ENCODE results near the gene G6PC1.

GRCh38 chr17:42868338-42868737 is 32.3 kb upstream of the G6PC1 start:
- TF ChIP-seq, protein P1, sequence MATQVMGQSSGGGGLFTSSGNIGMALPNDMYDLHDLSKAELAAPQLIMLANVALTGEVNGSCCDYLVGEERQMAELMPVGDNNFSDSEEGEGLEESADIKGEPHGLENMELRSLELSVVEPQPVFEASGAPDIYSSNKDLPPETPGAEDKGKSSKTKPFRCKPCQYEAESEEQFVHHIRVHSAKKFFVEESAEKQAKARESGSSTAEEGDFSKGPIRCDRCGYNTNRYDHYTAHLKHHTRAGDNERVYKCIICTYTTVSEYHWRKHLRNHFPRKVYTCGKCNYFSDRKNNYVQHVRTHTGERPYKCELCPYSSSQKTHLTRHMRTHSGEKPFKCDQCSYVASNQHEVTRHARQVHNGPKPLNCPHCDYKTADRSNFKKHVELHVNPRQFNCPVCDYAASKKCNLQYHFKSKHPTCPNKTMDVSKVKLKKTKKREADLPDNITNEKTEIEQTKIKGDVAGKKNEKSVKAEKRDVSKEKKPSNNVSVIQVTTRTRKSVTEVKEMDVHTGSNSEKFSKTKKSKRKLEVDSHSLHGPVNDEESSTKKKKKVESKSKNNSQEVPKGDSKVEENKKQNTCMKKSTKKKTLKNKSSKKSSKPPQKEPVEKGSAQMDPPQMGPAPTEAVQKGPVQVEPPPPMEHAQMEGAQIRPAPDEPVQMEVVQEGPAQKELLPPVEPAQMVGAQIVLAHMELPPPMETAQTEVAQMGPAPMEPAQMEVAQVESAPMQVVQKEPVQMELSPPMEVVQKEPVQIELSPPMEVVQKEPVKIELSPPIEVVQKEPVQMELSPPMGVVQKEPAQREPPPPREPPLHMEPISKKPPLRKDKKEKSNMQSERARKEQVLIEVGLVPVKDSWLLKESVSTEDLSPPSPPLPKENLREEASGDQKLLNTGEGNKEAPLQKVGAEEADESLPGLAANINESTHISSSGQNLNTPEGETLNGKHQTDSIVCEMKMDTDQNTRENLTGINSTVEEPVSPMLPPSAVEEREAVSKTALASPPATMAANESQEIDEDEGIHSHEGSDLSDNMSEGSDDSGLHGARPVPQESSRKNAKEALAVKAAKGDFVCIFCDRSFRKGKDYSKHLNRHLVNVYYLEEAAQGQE (IDR thresholded peaks at IDR 0.05; ENCODE audit: unreplicated experiment) = no peak
- TF ChIP-seq EZH2 (IDR thresholded peaks at IDR 0.05; ENCODE audit: low read depth, unreplicated experiment) (no peak), EZH2phosphoT487 (IDR thresholded peaks at IDR 0.05; ENCODE audit: unreplicated experiment) (no peak)
- TF ChIP-seq, protein P2, sequence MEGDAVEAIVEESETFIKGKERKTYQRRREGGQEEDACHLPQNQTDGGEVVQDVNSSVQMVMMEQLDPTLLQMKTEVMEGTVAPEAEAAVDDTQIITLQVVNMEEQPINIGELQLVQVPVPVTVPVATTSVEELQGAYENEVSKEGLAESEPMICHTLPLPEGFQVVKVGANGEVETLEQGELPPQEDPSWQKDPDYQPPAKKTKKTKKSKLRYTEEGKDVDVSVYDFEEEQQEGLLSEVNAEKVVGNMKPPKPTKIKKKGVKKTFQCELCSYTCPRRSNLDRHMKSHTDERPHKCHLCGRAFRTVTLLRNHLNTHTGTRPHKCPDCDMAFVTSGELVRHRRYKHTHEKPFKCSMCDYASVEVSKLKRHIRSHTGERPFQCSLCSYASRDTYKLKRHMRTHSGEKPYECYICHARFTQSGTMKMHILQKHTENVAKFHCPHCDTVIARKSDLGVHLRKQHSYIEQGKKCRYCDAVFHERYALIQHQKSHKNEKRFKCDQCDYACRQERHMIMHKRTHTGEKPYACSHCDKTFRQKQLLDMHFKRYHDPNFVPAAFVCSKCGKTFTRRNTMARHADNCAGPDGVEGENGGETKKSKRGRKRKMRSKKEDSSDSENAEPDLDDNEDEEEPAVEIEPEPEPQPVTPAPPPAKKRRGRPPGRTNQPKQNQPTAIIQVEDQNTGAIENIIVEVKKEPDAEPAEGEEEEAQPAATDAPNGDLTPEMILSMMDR (conservative IDR thresholded peaks at IDR 0.05; ENCODE audit: low read depth in 2 of 2) = no peak
